NCI-H1048 (cell line): Measurements from ENCODE around the gene MROH9.
A peak's percentile ranks its signal among the peaks of the same experiment; 100 is the strongest.
"Not testable (repeated sequence)": the region's sequence is repeated elsewhere in the genome, so short reads cannot be mapped to it uniquely, and the experiment has no call there.

Experiments used
- DNase-seq: peaks from one replicate; lab custom pipeline; 2025; lab: John Stamatoyannopoulos, UW

Gene MROH9

DNA sequence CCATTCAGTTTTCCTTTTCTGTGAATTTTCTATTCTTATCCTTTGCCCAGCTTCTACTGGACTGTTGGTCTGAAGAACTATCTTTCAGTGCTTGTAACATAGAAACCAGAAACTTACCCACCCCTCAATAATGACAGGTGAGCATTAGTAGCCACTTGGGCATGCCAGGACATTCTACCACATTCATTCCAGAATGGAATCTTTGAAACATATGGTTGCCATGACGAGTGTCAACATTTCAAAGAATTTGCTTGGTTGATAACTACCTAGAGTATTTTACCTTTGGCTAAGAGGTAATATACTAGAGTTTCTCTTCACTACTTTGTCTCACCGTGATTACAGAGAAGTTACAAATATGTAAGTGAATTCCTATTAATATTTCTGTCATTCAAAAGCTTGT is at the start of gene MROH9:
TSS of gene MROH9 (plus strand) at position 304 of the 400 bp plus-strand sequence. CDS start 10,023 bp downstream, outside the sequence.
- DNase-seq, result no peak

DNA sequence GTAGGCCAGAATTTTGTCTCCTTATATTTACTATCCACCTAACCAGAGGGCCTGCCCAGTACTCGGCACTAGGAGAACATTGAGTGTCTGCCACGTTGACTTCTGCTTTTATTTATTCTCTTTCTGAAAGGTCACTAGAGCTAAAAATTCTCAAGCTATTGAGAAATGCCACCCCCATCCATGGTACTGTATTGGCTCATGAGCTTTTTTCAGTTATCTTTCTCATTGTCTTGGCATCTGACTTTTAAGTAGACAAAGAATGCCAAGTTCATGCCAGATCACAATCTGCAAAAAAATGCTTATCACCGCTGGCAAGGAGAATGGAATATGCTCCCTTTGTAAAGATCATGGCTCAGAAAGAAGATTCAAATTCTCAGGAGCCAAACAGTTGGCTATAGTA is 49.8 kb upstream of the MROH9 start:
- DNase-seq, result no peak

DNA sequence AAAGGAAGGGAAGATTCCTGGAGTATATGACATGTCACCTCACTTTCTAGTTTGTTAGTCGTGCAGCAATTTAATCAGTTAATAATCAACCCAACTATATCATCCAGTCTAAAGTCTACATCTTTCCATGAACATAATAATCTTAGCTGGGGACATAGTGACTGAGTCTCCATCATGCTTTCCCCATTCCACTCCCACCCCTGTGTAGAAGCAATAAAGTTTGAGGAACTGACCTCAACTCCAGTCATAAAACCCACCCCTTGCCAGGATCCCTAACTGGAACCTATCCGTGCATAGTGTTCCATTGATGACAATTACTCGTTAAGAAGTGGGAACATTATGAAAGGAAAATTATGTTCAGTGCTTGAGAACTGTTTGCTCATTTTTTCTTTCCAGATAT is 48.9 kb upstream of the MROH9 start:
- DNase-seq, result no peak

- DNase-seq, result no peak
These were observed 47.6 kb upstream of the MROH9 start for GRCh38 chr1:170887726-170888125.

- DNase-seq, result no peak
These were observed 43.5 kb upstream of the MROH9 start for GRCh38 chr1:170891872-170892271.

GRCh38 chr1:170893655-170894297 is 41.6 kb upstream of the MROH9 start:
- no peak for DNase-seq

DNA sequence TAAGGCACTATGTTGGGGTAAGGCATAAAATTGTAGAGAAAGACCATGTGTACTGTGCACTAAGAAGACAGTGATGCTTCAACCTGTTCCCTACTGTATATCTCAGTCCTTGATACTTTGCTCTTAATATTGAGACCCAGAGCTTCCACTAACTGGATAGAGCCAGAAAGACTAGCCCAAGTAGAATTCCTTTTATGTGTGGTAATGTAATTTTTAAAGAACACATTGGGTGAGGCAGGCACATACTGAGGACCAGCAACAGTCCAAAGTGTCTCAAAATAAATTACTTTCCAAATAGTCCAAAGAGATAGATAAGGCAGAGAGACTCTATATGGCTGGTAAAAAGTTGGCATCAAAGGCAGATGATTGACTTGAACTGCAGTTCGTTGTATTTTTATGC is 31.4 kb upstream of the MROH9 start:
- DNase-seq, result no peak

DNA sequence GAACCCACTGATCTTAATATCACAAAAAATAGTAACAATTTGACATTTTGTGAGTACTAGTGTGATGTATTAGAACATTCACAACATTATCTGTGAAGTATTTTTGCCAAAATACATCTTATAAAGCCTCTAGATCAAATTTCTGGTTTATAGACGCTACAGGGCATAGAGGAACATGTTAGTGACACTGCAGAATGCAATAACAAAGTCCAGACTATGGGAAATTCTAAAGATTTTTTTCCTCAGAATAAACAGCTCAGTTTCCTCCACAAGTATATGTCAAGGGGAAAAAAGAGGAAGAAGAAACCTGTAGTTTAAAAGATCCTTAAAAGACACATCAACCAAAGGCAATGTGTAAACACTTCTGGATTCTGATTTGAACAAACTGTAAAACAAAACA is 26.4 kb upstream of the MROH9 start:
- no peak for DNase-seq

- no peak for DNase-seq
These were observed 25.1 kb upstream of the MROH9 start for GRCh38 chr1:170910273-170910672.

DNA sequence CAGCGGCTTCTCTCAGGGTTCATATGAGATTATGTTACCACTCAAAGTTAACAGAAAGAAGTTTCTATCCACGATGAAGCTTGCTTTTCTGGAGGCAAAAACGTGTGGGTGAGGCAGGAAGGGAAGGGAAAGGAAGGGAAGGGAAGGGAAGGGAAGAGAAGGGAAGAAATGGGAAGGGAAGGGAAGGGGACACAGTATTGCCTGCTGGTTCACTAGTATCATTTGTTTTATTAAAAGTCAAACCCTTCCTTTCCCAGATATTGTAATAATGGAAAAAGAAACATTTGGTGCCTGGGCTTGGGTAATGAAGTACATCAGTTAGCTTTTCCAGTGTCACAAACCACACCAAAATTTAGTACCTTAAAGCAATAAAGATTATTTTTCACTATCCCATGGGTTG is 18.0 kb upstream of the MROH9 start:
- DNase-seq, result no peak

DNA sequence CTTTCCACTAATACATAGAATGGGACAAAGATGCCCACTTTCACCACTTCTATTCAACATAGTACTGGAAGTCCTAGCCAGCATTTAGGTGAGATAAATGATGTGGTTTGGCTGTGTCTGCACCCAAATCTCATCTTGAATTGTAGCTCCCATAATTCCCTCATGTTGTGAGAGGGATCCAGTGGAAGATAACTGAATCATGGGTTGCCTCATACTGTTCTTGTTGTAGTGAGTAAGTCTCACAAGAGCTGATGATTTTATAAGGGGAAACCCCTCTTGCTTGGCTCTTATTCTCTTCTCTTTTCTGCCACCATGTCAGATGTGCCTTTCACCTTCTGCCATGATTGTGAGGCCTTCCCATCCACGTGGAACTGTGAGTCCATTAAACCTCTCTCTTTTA is 10.7 kb upstream of the MROH9 start:
- not testable (repeated sequence) for DNase-seq

DNA sequence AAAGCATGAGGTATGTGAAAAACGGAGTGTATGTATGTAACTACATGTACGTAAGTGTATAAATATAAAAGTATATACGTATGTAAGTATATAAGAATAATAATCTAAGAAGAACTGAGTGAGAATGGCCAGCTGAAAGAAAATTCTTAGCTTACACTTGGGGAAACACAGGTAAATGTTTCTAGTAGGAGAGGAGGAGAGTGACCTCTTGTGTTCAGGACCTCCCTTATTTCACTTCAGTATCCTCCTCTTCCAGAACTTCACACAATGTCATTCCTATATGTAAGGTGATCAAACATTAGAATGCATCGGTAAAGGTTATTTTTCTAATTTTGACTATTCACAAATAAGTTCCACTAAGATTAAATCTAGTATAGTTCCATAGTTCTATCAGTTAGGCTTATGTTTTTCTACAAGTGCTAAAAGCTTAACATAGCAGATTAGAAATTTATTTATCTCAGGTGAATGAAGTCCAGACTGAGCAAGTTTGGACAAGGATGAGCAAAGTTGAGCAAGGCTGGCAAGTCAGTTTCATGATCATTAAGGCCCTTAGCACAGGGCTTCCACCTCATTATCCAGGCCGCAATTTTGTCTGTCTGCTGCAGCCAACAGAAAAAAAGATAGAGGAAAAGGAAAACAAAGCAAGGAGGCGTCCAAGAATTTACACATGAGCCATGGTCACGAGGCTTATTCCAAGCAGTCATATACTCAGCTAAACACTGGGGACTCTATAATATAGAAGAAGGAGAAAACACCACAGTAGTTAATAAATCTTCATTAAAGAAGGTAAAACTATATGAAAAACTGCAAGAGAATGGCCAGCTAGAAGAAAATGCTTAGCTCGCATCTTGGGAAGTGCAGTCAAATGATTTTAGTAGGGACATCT is 7.1 kb upstream of the MROH9 start:
- no peak for DNase-seq

DNA sequence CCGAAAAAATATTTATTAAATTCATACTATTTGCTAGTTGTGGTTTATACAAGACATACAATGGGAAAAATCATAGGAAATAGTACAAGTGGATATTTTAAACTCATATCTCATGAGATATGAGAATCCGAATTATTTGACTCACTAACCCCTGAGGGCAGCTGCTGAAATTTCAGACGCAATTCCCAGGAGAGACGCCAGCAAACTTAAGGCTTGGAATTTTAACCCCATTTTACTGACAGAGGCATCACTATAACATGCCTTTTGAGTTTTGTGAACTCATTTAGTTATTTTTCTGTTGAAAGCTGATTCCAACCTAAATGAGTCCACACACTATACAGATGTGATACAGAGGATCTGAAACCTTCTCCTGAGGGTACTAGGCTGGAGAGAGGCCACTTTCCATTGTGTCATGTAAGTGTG is 5.9 kb upstream of the MROH9 start:
- no peak for DNase-seq

GRCh38 chr1:170929835-170930554 is 5.3 kb upstream of the MROH9 start:
- peak; percentile 33 for DNase-seq

GRCh38 chr1:170931650-170932049 is 3.7 kb upstream of the MROH9 start:
- DNase-seq, result no peak

GRCh38 chr1:170932236-170932635 is 3.1 kb upstream of the MROH9 start:
- DNase-seq, result no peak

- DNase-seq, result no peak
These were observed 2.9 kb downstream of the MROH9 start for GRCh38 chr1:170938281-170938680.

GRCh38 chr1:170939476-170939875 is 4.1 kb downstream of the MROH9 start:
- no peak for DNase-seq

GRCh38 chr1:170951744-170952143 is 16.4 kb downstream of the MROH9 start:
- not testable (repeated sequence) for DNase-seq

GRCh38 chr1:170959385-170959784 is 24.1 kb downstream of the MROH9 start:
- DNase-seq, result no peak

GRCh38 chr1:170964506-170964905 is 29.2 kb downstream of the MROH9 start:
- DNase-seq, result no peak

GRCh38 chr1:170967042-170967910 is 31.9 kb downstream of the MROH9 start:
- DNase-seq, result peak; percentile 28
